PC-3 (cell line): Measurements from ENCODE around the gene BCL6B. TPM values are rescaled to one million over a fixed set of nuclear protein-coding genes. Genes with fewer than 3 reads are reported as not detected.

Experiments
- ATAC-seq: fragments of 200-7000 bp; cut with Tn5 transposase; 2 replicates; pipeline ENCODE4 v1.9.1; 2020; ENCODE audit warnings: mild to moderate bottlenecking, moderate library complexity
- BruUV-seq: library from RNA; stranded (reverse); fragments of 400-500 nt; replicated peaks from 2 replicates; lab custom pipeline; 2021; lab: Mats Ljungman, UMichigan
- CTCF ChIA-PET: fragments of 300-600 bp; sonication (Branson Sonifier 250); formaldehyde crosslinking; loops from one replicate; lab custom pipeline; 2022; ENCODE audit warnings: antibody characterized with exemption; lab: Charles Lee
- POLR2A ChIA-PET: fragments of 300-600 bp; sonication (Branson Sonifier 250); formaldehyde crosslinking; loops from one replicate; lab custom pipeline; 2022; ENCODE audit warnings: antibody characterized with exemption; ENCODE audit not compliant: unreplicated experiment; lab: Charles Lee
- DNase-seq: peaks from one replicate; pipeline ENCODE4 v3.0.0-alpha.2; 2015
- H2AFZ ChIP-seq: fragments of 300-600 bp; sonication (generic); 2 replicates; pipeline ENCODE4 v1.6.0; 2016; ENCODE audit warnings: antibody characterized with exemption, low read length
- H3F3A ChIP-seq: fragments of 300-600 bp; sonication (generic); one replicate; pipeline ENCODE4 v1.6.0; 2017; ENCODE audit warnings: antibody characterized with exemption, low read length, control low read depth, mild to moderate bottlenecking; ENCODE audit not compliant: unreplicated experiment
- H3K27ac ChIP-seq: fragments of 300-600 bp; sonication (generic); 2 replicates; pipeline ENCODE4 v1.5.1; 2016; ENCODE audit warnings: mild to moderate bottlenecking, low read length
- H3K27me3 ChIP-seq: fragments of 300-600 bp; sonication (generic); 2 replicates; pipeline ENCODE4 v1.6.1; 2016; ENCODE audit warnings: low read length, mixed read lengths
- H3K36me3 ChIP-seq: fragments of 300-600 bp; sonication (generic); 2 replicates; pipeline ENCODE4 v1.6.1; 2016; ENCODE audit warnings: low read depth, mixed run types, low read length, mixed read lengths
- H3K4me1 ChIP-seq: fragments of 300-600 bp; sonication (generic); 2 replicates; pipeline ENCODE4 v1.5.1; 2016; ENCODE audit warnings: low read length; ENCODE audit not compliant: insufficient read depth
- H3K4me2 ChIP-seq: fragments of 300-600 bp; sonication (generic); 2 replicates; pipeline ENCODE4 v1.6.0; 2016; ENCODE audit warnings: low read length
- H3K4me3 ChIP-seq: fragments of 300-600 bp; sonication (generic); 2 replicates; pipeline ENCODE4 v1.5.1; 2016; ENCODE audit warnings: mild to moderate bottlenecking, low read length, mixed read lengths
- H3K79me2 ChIP-seq: fragments of 300-600 bp; sonication (generic); 2 replicates; pipeline ENCODE4 v1.6.1; 2017; ENCODE audit warnings: low read length, mixed read lengths
- H3K9ac ChIP-seq: fragments of 300-600 bp; sonication (generic); 2 replicates; pipeline ENCODE4 v1.6.0; 2016; ENCODE audit warnings: mild to moderate bottlenecking, low read length
- H3K9me2 ChIP-seq: fragments of 300-600 bp; sonication (generic); replicated peaks from 2 replicates; pipeline ENCODE4 v1.6.1; 2016; ENCODE audit warnings: mixed run types, low read length, mixed read lengths
- H3K9me3 ChIP-seq: fragments of 300-600 bp; sonication (generic); 2 replicates; pipeline ENCODE4 v1.6.1; 2016; ENCODE audit warnings: low read length, mixed read lengths
- H4K20me1 ChIP-seq: fragments of 300-600 bp; sonication (generic); 2 replicates; pipeline ENCODE4 v1.6.1; 2016; ENCODE audit warnings: low read length, mixed read lengths
- CTCF ChIP-seq: fragments of 300-600 bp; sonication (generic); conservative IDR thresholded peaks from 2 replicates; pipeline ENCODE4 v1.5.1; 2017; ENCODE audit warnings: antibody characterized with exemption, low read depth, mild to moderate bottlenecking, low read length
- EZH2 ChIP-seq: fragments of 300-600 bp; sonication (generic); IDR thresholded peaks from one replicate; pipeline ENCODE4 v1.6.1; 2017; ENCODE audit warnings: antibody characterized with exemption, mild to moderate bottlenecking, low read length; ENCODE audit not compliant: unreplicated experiment
- EZH2phosphoT487 ChIP-seq: fragments of 300-600 bp; sonication (generic); IDR thresholded peaks from 2 replicates; pipeline ENCODE4 v1.6.1; 2018; ENCODE audit warnings: mild to moderate bottlenecking, antibody characterized with exemption, low read length, borderline replicate concordance
- intact Hi-C: fragments of 100-400 bp; cut with micrococcal nuclease; formaldehyde crosslinking; loops from 2 replicates; pipeline ENCODE4 v1.9.0; 2023
- total RNA-seq: library from RNA; depleted of rRNA; stranded (reverse); fragments of >200 nt; gene quantifications from 2 replicates; pipeline ENCODE4 v1.2.3, GENCODE V29; 2014

Gene BCL6B
- total RNA-seq, 1 experiment from 2014 or later, result not detected

GRCh38 chr17:7001318-7001961 is 21.4 kb upstream of the BCL6B start:
- ChIA-PET POLR2A (no interaction called here), CTCF (no interaction called here)
- Histone ChIP-seq H3K9me2 (no peaks in the 10 kb centered on the region), H2AFZ (no peak overlapping the region), H3K27me3 (no peaks in the 10 kb centered on the region), H4K20me1 (0 out of 2 replicates have a peak, but pooled peaks cover 2% of the 10 kb centered on the region), H3K4me1 (no peaks in the 10 kb centered on the region), H3K36me3 (peaks cover 7% of the 10 kb centered on the region), H3K27ac (no peak overlapping the region), H3K79me2 (no peaks in the 10 kb centered on the region), H3K4me2 (no peak overlapping the region), H3K4me3 (no peak overlapping the region), H3F3A (no peaks in the 10 kb centered on the region), H3K9ac (no peak overlapping the region), H3K9me3 (no peaks in the 10 kb centered on the region)
- no peak for TF ChIP-seq EZH2
- TF ChIP-seq CTCF, result peak; percentile 32; the same call in 1 of the 2 replicates
- no peak for TF ChIP-seq EZH2phosphoT487
- DNase-seq, result no peak
- no peak for ATAC-seq
- BruUV-seq, result no TSS peak
- intact Hi-C loops, result no loop called here

GRCh38 chr17:7002288-7003047 is 20.4 kb upstream of the BCL6B start:
- H3K4me2 ChIP-seq, result no peak overlapping the region
- no peaks in the 10 kb centered on the region for H3K9me3 ChIP-seq
- POLR2A ChIA-PET, result no interaction called here
- H3K4me1 ChIP-seq, result no peaks in the 10 kb centered on the region
- H3K9me2 ChIP-seq, result no peaks in the 10 kb centered on the region
- H3K27me3 ChIP-seq, result no peaks in the 10 kb centered on the region
- no peak for ATAC-seq
- H4K20me1 ChIP-seq, result 0 out of 2 replicates have a peak, but pooled peaks cover 2% of the 10 kb centered on the region
- no TSS peak for BruUV-seq
- intact Hi-C loops, result no loop called here
- TF ChIP-seq CTCF (no peak), EZH2phosphoT487 (no peak), EZH2 (no peak)
- CTCF ChIA-PET, result no interaction called here
- H2AFZ ChIP-seq, result no peak overlapping the region
- no peak for DNase-seq
- no peak overlapping the region for H3K27ac ChIP-seq
- no peak overlapping the region for H3K4me3 ChIP-seq
- H3K79me2 ChIP-seq, result 0 out of 2 replicates have a peak, but pooled peaks cover 3% of the 10 kb centered on the region
- H3F3A ChIP-seq, result no peaks in the 10 kb centered on the region
- no peak overlapping the region for H3K9ac ChIP-seq
- H3K36me3 ChIP-seq, result peaks cover 7% of the 10 kb centered on the region
